GM12801 (cell line): ENCODE results near the gene SAC3D1.

Source experiments
- CTCF ChIP-seq: IDR thresholded peaks from one replicate; pipeline ENCODE4 v1.5.1; 2011; ENCODE audit warnings: control low read depth; ENCODE audit not compliant: insufficient read length; ENCODE audit errors: extremely low read depth

SAC3D1 gene

GRCh38 chr11:65064847-65065240 lies 23.8 kb downstream of the SAC3D1 start:
- no peak for TF ChIP-seq CTCF

- TF ChIP-seq CTCF, result no peak
Observed at GRCh38 chr11:65065851-65066250, 24.8 kb downstream of the SAC3D1 start.

- TF ChIP-seq CTCF, result no peak
Observed at GRCh38 chr11:65066315-65066714, 25.3 kb downstream of the SAC3D1 start.

GRCh38 chr11:65066805-65067291 lies 25.8 kb downstream of the SAC3D1 start:
- TF ChIP-seq CTCF, result no peak

- TF ChIP-seq CTCF, result no peak
Observed at GRCh38 chr11:65067446-65067845, 26.4 kb downstream of the SAC3D1 start.

GRCh38 chr11:65069217-65069616 lies 28.2 kb downstream of the SAC3D1 start:
- TF ChIP-seq CTCF, result no peak

- no peak for TF ChIP-seq CTCF
Observed at GRCh38 chr11:65071907-65072630, 31.1 kb downstream of the SAC3D1 start.

- no peak for TF ChIP-seq CTCF
Observed at GRCh38 chr11:65072631-65072966, 31.6 kb downstream of the SAC3D1 start.
